ENCODE measurements around the gene ABO.

- no peak for TF ChIP-seq GATA2 (IDR thresholded peaks at IDR 0.05; ENCODE audit: low read depth, low read length)
- no peak for TF ChIP-seq GATA3 (IDR thresholded peaks at IDR 0.05; ENCODE audit: low read depth, low read length)
Observed at GRCh38 chr9:133323991-133324703, 49.1 kb upstream of the ABO start.

Measured in SH-SY5Y (cell line).